D721Med (cell line): Measurements from ENCODE around the gene ERC1.

ENCODE experiments used
- DNase-seq: peaks from one replicate; pipeline ENCODE4 v3.0.0; 2011; ENCODE audit warnings: low spot score; ENCODE audit not compliant: insufficient read length
- FAIRE-seq: peaks from 2 replicates; lab custom pipeline; 2011; peaks lifted over from hg19 to GRCh38; lab: Jason Lieb, UNC
- CTCF ChIP-seq: IDR thresholded peaks from 2 replicates; pipeline ENCODE4 v1.5.1; 2012; ENCODE audit warnings: mild to moderate bottlenecking, control low read depth; ENCODE audit not compliant: insufficient read depth; ENCODE audit errors: missing control alignments

Gene ERC1

GRCh38 chr12:1413930-1414329 is 422.9 kb downstream of the ERC1 start:
- DNase-seq (no peak), FAIRE-seq (no peak)
- TF ChIP-seq CTCF, result no peak

- DNase-seq (no peak), FAIRE-seq (no peak)
- TF ChIP-seq CTCF, result no peak
These were observed 427.1 kb downstream of the ERC1 start for GRCh38 chr12:1418144-1418543.

GRCh38 chr12:1419849-1420371 is 428.9 kb downstream of the ERC1 start:
- no peak for TF ChIP-seq CTCF
- FAIRE-seq (no peak), DNase-seq (no peak)

GRCh38 chr12:1421091-1421846 is 430.2 kb downstream of the ERC1 start:
- no peak for FAIRE-seq
- TF ChIP-seq CTCF, result no peak
- DNase-seq, result no peak

GRCh38 chr12:1422604-1423315 is 431.7 kb downstream of the ERC1 start:
- no peak for FAIRE-seq
- DNase-seq, result no peak
- TF ChIP-seq CTCF, result no peak

- FAIRE-seq, result no peak
These were observed 433.8 kb downstream of the ERC1 start for GRCh38 chr12:1424674-1425395.

More at GRCh38 chr12:1424674-1425395, 433.8 kb downstream of the ERC1 start:
- DNase-seq, result no peak
- no peak for TF ChIP-seq CTCF
